KOPT-K1 (cell line): ENCODE data around the gene DENND6B.
"Not testable (repeated sequence)": the region's sequence is repeated elsewhere in the genome, so short reads cannot be mapped to it uniquely, and the experiment has no call there.

Experiments
- H3K27ac ChIP-seq: fragments of 200-600 bp; sonication (generic); 2 replicates; pipeline ENCODE4 v1.5.1; 2016; ENCODE audit warnings: antibody characterized with exemption, mild to moderate bottlenecking, low read depth, low read length; ENCODE audit not compliant: poor library complexity, severe bottlenecking
- H3K36me3 ChIP-seq: fragments of 200-600 bp; sonication (generic); 2 replicates; pipeline ENCODE4 v1.5.1; 2017; ENCODE audit warnings: antibody characterized with exemption, mild to moderate bottlenecking, low read length, moderate library complexity; ENCODE audit not compliant: insufficient read depth
- H3K9me3 ChIP-seq: fragments of 200-600 bp; sonication (generic); 2 replicates; pipeline ENCODE4 v1.5.1; 2017; ENCODE audit warnings: antibody characterized with exemption, low read length, mild to moderate bottlenecking; ENCODE audit not compliant: insufficient read depth, poor library complexity, severe bottlenecking

The DENND6B gene

GRCh38 chr22:50322382-50323104 is 4.3 kb downstream of the DENND6B start:
- not testable (repeated sequence) for H3K9me3 ChIP-seq, H3K36me3 ChIP-seq, H3K27ac ChIP-seq

- no peaks in the 10 kb centered on the region for H3K36me3 ChIP-seq
- no peaks in the 10 kb centered on the region for H3K9me3 ChIP-seq
- no peak overlapping the region for H3K27ac ChIP-seq
These were observed 6.0 kb downstream of the DENND6B start for GRCh38 chr22:50320671-50321325.

DNA sequence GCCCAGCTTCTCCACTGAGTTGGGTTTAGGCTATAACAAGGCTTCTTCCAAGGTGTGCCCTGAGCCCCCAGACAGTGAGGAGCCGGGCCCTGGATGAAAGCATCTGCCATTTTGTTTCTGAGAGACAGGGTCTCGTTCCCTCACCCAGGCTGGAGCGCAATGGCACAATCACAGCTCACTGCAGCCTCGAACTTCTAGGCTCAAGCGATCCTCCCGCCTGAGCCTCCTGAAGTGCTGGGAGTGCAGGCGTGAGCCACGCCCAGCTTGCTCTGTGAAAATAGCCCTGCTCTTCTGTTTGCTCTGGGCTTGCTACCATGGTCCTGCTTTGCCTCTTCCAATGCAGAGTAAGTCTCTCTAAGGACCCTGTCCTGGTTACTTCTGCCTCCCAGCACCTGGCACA is 6.7 kb downstream of the DENND6B start:
- Histone ChIP-seq H3K27ac (no peak overlapping the region), H3K9me3 (no peaks in the 10 kb centered on the region), H3K36me3 (no peaks in the 10 kb centered on the region)

DNA sequence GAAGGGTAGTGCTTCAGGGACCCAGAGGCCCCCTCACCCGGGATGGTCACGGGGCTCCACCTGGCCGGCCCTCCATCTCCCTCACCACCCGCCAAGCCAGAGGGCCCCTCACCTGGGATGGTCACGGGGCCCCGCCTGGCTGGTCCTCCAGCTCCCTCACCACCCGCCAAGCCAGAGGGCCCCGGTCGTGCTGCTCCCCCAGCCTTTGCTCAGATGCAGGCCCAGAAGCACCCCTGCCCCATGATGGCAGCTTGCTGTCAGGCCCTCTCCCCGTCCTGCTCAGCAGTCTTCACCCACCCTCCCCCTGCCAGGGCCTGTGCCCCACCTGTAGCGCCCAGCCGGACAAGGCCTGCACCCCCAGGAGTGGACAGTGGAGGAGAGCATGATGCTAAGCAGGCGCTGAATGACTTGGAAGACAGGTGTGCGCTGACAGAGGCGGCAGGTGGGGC is 7.3 kb downstream of the DENND6B start:
- Histone ChIP-seq H3K9me3 (no peaks in the 10 kb centered on the region), H3K36me3 (no peaks in the 10 kb centered on the region), H3K27ac (no peak overlapping the region)

GRCh38 chr22:50318698-50319411 is 8.0 kb downstream of the DENND6B start:
- H3K36me3 ChIP-seq: no peaks in the 10 kb centered on the region
- no peak overlapping the region for H3K27ac ChIP-seq
- H3K9me3 ChIP-seq: no peaks in the 10 kb centered on the region

DNA sequence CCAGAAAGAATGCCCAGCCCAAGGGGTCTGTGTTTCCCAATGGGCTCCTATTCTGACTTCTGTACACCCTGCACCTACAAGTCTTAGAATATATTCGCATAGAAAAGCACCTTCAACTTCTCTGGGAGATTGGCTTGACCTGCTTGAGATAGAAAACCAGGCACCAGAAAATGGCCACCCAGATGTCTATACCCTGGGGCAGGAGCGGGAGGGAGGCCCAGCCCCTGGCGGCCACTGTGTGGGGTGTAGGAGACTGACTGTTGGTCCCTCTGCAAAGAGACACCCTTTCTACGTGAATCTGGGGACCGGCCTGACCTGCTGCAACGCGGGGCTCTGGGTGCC is 8.5 kb downstream of the DENND6B start:
- Histone ChIP-seq H3K27ac (no peak overlapping the region), H3K36me3 (no peaks in the 10 kb centered on the region), H3K9me3 (no peaks in the 10 kb centered on the region)

GRCh38 chr22:50317674-50318073 is 9.1 kb downstream of the DENND6B start:
- H3K27ac ChIP-seq: no peak overlapping the region
- no peaks in the 10 kb centered on the region for H3K36me3 ChIP-seq
- no peaks in the 10 kb centered on the region for H3K9me3 ChIP-seq

DNA sequence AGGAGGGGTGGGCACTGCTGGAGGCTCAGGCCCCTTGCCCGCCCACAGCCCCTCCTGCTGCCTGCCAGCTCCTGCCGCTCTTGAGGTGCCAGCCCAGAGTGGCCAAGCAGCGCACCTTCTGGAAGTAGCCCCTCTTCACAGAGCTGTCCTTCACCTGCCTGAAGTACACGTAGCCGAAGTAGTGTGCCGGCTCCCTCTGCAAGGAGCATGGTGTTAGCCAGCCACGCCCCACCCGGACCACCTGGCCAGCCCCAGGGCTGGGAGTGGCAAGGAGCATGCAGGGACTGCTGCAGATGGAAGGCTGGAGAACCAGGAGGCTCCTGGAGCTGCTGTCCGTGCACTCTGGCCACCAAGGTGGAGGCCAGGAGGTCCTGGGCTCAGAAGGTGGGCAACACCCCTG is 9.6 kb downstream of the DENND6B start:
- Histone ChIP-seq H3K9me3 (no peaks in the 10 kb centered on the region), H3K36me3 (no peaks in the 10 kb centered on the region), H3K27ac (no peak overlapping the region)

GRCh38 chr22:50316114-50317065 is 10.4 kb downstream of the DENND6B start:
- H3K27ac ChIP-seq: no peak overlapping the region
- no peaks in the 10 kb centered on the region for H3K36me3 ChIP-seq
- H3K9me3 ChIP-seq: no peaks in the 10 kb centered on the region

- Histone ChIP-seq H3K9me3 (no peaks in the 10 kb centered on the region), H3K27ac (no peak overlapping the region), H3K36me3 (no peaks in the 10 kb centered on the region)
These were observed 11.3 kb downstream of the DENND6B start for GRCh38 chr22:50315289-50316113.

DNA sequence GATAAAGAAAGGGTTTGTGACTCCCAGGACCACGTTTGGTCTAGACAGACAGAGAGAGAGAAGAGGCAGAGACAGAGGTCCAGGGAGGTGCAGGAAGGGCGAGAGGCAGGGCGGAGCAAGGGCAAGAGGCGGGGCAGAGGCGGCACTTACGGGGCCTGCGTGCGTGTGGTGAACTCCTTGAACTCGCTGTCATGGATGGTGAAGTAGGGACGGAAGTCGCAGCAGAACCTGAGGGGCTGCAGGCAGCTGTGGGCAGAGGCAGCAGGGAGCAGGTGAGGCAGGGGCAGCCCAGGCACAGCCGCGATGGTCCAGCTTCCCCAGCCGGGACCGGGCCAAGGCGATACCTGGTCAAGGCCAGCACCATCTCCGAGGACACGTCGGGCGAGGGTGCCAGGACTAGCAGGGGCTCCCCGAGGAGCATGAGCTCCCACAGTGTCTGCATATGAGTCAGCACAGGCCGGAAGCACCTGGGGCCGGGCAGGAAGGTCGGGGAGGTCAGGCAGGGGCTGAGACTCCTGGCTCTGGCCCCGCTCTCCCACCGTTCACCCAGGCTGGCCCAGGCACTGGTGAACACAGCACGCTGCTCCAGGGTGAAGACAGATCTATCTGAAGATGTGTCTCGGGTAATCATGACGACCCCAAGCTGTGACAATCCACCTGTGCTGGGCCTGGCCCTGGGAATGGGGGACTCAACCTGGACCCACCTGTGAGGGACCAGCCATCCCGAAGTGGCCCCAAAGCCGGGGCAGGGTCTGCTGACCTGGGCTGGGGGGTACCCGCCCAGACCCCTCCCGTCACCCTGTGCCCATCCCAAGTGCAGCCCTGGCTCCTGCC is 12.1 kb downstream of the DENND6B start:
- Histone ChIP-seq H3K9me3 (no peaks in the 10 kb centered on the region), H3K27ac (peak overlapping the region; percentile 29), H3K36me3 (no peaks in the 10 kb centered on the region)

- Histone ChIP-seq H3K27ac (peak overlapping the region; percentile 29), H3K36me3 (no peaks in the 10 kb centered on the region), H3K9me3 (no peaks in the 10 kb centered on the region)
These were observed 12.7 kb downstream of the DENND6B start for GRCh38 chr22:50314081-50314454.

DNA sequence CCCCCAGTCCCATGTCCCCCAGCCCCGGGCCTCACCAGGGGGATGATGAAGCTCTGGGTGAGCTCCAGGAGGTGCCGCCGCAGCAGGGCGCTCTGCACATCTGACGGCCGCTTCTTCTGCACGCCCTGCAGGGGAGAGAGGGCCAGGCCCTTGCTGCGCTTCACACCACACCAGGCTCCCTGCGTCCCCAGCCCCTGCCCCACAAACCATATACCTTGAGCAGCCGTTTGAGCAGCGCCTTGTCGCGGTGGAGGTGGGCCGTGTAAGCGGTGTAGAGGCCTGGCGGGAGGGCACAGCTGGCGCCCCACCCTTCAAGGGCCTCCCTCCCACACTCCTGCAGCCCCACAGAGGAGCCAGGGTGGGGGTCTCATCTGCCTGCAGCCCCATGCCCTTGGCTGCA is 13.2 kb downstream of the DENND6B start:
- no peaks in the 10 kb centered on the region for H3K9me3 ChIP-seq
- H3K27ac ChIP-seq: no peak overlapping the region
- no peaks in the 10 kb centered on the region for H3K36me3 ChIP-seq
